Measurements from ENCODE around the gene PLLP.

DNA sequence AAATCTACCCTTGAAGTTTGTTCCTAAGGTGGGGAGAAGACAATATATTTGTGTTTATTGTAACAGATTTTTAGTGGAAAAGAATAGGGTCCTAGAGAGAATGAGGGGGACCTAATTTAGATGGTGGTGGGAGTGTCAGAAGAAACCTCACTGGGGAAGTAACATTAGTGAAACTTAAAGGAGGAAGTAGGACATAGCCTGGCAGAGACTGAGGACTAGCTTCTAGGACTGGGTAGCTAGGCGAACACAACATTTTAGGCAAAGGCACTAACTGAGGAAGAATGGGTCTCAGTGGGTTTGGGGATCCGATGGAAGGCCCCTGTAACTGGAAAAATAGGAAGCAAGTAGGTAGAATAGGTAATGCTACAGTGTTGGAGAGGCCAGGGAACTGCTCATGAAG, 43.6 kb downstream of the PLLP start:
- no peak for TF ChIP-seq POLR2A (IDR thresholded peaks at IDR 0.05; ENCODE audit: low read depth)
- no peak for TF ChIP-seq CTCF (IDR thresholded peaks at IDR 0.05)
- TF ChIP-seq EP300 (IDR thresholded peaks at IDR 0.05) = no peak

All from esophagus muscularis mucosa (tissue), 4 donors.